Testis (tissue), 2 donors: ENCODE data around the gene MEGF11.

Source experiments
- CTCF ChIP-seq, 3 experiments: fragments of 450-650 bp in 2 of 3; fragments of 200-600 bp in 1 of 3; sonication (generic) in 1 of 3; IDR thresholded peaks; one replicate each; pipeline ENCODE4 v1.5.1; 2016 to 2019; ENCODE audit warnings: antibody characterized with exemption in 3 of 3, mild to moderate bottlenecking in 2 of 3, moderate library complexity in 1 of 3
- POLR2A ChIP-seq: fragments of 450-650 bp; IDR thresholded peaks from one replicate; pipeline ENCODE4 v1.6.1; 2017; ENCODE audit warnings: antibody characterized with exemption, mild to moderate bottlenecking, moderate library complexity

GRCh38 chr15:66046326-66046725 lies 207.2 kb downstream of the MEGF11 start:
- TF ChIP-seq CTCF (IDR thresholded peaks at IDR 0.05) (no peak), POLR2A (no peak)
